Activated CD4-positive, alpha-beta T cell treated with anti-CD3 and anti-CD28 coated beads, Interleukin-2, amount 50 U/mL, for 4 hours (primary cell): ENCODE data around the gene MEGF11.

Experiments
- DNase-seq, 2 experiments: peaks; one replicate each; pipeline ENCODE4 v3.0.0-alpha.2; 2020

Gene MEGF11

DNA sequence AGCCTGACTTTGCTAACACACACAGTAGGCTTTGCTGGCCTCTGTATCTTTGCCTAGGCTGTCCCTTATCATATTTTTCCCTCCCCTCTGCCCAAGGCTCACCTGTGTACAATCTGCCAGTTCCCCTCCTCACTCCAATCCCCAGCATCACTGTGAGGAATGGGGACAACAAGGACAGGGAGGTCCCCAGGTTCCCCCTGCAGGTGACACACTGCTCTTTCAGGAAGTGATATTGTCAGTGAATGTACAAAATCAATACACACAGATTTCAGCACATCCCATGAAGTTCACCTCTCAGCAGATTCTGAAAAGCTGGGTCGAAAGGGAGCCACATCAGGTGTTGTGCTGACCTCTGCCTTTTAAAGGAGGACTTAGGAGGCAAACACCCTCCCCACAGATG, 206.8 kb downstream of the MEGF11 start:
- DNase-seq = no peak

DNA sequence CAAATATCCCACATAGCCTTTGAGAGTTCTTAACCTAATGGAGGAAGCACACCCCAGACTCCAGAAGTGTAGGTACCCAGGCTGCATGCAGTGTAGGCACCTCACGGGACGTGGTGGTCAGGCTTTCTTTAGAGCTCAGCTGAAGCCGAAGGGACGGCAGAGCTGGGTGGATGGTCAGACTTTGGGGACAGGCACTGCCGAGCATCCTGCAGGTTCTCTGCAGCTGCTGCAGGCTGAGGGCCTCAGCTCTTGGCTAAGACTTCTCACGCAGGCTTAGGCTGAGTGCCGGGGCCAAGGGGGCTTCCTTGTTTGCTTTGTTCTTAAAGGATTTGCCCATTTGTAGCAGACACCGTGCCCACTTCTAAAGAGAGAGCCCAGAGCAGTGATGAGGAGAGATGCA, 207.2 kb downstream of the MEGF11 start:
- no peak for DNase-seq

DNA sequence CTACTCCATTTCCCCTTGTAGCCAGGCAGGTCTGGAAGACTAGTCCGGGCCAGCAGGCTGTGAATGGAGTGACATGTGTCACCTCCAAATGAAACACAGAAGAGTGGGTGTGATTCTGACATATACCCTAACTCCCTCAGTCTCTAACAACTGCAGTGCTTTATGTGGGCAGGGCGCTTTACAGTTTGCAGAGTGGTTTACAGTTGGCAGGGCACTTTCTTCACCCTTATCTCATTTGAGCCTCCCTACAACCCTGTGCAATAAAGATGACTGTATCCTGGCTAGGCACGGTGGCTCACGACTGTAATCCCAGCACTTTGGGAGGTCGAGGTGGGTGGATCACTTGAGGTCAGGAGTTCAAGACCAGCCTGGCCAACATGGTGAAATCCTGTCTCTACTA, 208.0 kb downstream of the MEGF11 start:
- no peak for DNase-seq

DNA sequence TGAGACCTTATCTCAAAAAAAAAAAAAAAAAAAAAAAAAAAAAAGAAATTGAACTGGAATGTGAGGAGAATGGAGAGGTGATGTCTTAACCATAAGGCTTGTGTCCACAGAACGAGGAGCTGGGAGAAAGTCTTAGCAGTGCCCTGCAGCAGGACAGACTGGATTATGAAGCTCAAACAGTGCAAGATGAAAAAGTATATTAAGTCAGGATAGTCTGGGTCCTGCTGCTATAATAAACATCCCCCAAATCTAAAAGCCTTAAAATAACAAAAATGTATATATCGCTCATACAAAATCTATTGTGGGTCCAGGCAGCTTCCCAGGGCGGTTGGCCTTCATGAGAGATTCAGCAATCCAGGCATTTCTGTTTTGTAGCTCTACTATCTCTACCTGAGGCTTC, 208.7 kb downstream of the MEGF11 start:
- no peak for DNase-seq

DNA sequence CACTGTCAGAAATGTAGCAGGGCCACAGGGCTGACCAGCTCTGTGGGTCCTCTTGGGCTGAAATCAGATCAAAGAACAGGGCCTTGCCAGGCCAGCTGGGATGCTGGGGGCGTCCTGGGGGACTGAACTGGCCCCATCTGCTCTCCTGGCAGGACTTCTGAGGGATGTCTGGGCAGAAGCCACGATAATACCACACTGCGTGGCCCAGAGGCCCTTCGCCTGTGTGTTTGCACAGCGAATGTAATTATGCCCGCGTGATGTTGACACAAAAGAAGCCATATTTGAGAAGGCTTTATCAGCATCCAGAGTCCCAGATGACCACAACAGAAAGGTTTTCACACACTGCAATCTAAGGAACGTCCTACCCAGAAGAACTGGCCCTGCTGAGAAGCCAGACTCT, 210.3 kb downstream of the MEGF11 start:
- no peak for DNase-seq

DNA sequence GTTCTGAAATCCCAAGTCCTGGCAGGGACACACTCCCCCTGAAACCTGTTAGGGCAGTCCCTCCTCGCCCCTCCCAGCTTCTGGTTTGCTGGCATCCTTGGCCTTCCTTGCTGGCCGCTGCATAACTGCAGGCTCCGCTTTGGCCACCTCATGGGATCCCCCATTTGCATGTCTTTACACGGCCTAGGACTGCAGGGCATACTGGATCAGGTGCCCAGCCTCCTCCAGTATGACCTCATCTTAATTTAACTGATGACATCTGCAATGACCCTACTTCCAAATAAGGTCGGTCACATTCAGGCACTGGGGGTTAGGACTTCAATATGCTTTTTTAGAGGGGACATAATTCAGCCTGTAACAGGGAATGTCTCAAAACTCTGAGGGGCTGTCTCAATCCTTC, 210.9 kb downstream of the MEGF11 start:
- no peak for DNase-seq

DNA sequence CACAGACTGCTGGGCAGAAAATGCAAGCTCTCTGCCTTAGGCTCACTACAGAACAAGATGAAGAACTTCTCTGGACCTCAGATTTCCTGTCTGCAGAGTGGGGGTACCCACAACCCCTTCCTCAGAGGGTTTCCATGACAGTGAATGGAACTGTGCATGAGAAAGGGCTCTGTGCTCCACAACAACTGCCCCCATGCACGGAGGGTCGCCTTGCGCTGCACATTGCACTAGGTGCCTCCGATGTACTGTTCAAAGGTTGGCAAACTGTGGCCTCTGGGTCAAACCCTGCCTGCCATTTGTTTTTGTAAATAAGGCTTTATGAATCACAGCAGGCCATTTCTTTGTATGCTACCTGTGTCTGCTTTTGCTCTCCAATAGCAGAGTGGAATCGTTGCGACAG, 212.3 kb downstream of the MEGF11 start:
- DNase-seq = no peak

DNA sequence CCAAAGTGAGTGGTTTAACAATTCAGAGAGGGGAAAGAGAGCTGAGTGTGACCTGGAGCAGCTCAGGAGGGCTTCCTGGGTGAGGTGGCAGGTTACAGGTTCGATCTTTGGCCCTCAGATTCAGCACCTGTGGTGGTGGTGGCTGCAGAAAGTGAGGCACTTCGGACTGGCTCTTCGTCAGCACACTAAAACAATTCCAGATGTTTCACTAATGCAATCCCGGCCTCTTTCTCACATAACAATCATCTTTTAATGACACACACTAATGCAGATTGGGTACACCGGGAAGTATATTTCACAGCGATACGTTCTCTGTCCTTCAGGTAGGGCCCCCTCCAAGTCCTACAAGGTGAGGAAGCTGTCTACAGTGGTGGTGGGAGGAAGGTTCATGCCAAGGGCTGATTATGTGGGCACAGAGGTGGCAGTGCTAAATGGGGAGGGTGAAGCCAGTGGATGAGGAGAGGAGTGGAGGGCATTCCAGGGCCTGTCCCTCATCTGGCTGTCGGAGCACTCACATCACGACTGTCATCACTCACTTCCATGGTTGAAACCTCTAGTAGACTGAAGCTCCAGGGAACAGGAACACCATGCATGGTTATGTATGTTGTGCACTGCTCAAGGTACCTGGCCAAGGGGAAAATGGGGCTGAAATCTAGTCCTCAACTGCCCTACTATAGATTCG, 213.2 kb downstream of the MEGF11 start:
- DNase-seq = no peak

DNA sequence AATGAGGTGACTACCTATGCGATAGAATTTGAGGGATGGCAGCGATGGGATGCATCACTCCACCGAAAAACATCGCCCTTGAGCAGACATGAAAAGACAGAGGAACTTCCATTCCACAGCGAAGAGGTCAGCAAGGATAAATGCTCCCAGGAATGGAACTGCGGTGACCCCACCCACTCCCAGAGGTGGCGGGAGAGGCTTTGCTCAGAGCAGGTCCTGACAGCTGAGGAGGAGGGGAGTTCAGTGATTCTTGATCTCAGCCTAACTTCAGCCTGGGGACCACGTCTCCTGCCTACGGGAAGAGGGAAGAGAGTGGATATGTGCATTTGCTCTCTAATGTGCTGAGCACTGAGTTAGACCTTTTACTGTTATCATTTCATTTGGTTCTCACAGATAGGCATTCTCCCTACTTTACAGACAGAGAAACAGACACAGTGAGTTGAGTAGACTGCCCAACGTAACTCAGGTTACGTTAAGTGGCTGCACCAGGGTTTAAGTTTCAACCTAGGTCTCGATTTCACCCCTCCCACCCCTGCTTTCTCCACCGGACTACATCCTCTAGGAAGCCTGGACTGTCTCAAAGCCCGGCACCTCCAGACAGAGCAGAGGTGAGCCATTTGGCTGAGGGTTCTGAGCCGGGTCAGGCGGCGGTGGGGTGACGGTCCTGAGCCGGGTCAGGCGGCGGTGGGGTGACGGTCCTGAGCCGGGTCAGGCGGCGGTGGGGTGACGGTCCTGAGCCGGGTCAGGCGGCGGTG, 214.3 kb downstream of the MEGF11 start:
- DNase-seq = no peak

DNA sequence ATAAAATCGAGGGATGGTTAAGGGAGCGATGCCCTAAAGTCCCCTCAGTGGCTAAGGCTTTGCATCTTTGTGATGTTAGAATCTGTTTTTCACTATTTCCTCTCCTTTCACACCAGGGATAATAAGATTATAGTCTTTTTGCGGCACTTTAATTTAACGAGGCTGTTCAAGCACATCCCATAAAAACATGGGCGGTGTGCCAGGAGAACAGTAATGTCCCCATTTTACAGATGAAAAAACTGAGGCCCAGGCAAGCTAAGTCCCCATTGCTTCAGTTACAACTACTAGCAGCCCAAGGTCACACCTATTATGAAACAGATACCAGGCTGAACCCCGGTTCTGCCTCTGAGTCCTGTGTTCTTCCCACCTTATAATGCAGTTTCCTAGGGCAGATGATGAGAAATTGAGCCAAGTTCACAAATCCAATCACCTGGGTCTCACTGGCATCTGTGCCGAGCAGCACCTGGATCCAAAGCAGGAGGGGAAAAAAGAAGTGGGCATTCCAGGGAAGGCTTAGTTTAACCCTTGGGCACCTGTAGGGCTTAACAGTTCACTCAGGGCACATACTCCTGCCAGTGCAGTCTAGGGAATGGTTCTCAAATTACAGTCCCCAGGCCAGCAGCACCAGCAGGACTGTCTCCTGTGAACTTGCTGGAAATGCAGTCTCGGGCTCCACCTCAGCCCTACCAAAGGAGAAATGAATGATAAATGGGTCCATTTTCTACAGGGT, 215.0 kb downstream of the MEGF11 start:
- DNase-seq = no peak

DNA sequence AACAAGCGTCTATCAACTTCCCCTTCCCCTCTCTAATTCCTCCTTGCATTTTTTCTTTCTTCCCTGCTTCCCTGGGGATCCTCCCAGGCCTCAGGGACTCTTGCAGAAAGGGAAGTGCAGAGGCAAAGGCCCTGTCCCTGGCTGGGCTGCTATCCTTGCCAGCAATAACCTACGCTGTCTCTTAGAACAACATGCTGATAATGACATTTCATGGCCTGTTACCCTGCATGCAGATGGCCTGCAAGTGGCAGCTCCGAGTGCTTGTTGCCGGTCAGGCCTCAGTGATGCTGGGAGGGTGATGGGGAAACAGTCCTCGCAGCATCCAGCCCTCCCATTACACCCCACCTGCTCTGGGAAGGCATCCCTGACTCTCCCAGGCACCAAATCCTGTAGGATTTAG, 216.7 kb downstream of the MEGF11 start:
- no peak for DNase-seq

DNA sequence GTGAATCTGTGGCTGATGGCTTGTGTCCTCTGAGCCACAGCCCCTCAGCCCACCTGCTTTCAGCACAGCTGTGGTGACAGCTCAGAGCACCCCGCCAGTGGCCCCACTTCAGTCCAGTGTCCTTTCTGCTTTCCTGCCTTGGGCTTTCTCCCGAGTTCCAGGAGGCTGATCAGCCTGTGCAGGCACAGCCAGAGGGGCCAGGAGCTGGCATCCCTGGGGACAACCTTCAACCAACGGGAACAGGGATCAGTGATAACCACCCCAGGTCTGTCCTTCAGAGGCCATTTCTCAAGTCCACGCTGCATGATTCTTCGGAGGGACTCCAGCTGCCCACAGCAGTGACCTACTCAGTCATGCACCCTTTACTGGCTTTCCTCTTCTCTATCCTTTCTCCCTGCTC, 217.6 kb downstream of the MEGF11 start:
- no peak for DNase-seq

DNA sequence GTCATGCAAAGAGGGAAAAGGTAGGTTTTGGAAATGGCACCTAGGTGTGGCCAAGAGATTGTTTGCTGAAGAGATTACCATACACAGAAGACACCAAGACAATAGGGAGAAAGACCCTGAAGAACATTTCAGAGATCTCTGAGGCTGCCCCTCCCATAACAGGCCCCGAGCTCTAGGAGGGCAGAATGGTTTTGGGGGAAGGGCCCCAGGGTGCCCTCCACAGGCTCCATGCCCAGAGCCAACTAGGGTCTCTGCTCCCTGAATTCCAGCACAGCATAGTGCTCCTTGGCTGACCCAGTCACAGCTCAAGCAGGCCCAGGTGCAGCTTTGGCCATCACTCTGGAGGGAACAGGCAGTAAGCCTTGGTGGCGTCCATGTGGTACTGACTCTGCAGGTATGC, 220.4 kb downstream of the MEGF11 start:
- DNase-seq = no peak

DNA sequence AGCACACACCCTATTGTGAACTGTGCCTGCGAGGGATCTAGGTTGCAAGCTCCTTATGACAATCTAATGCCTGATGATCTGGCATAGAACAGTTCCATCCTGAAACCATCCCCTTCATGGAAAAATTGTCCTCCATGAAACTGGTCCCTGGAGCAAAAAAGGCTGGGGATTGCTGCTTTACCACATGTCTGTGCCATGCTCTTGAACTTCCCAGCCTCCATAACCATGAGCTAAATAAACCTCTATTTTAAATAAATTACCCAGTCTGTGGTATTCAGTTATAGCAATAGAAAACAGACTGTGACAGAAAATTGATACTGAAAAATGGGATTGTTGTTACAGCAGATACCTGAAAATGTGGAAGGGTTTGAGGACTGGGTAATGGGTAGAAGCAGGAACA, 221.5 kb downstream of the MEGF11 start:
- DNase-seq = no peak

DNA sequence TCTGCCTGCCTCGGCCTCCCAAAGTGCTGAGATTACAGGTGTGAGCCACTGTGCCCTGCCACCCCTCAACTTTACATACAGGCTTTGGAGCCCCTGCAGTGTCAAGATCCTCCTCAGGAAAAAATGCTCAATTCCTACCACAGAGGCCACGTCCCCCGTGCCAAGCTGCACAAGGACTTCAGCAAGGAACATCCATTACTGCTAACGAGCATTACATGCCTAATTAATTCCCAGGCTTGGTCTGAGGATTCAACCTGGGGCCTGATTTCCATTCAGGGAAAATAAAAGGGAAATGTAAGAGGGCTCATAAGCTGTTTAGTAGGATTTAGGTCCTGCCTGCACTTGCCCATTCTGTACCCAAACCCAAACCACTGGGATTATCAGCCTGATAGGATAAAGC, 222.9 kb downstream of the MEGF11 start:
- no peak for DNase-seq

DNA sequence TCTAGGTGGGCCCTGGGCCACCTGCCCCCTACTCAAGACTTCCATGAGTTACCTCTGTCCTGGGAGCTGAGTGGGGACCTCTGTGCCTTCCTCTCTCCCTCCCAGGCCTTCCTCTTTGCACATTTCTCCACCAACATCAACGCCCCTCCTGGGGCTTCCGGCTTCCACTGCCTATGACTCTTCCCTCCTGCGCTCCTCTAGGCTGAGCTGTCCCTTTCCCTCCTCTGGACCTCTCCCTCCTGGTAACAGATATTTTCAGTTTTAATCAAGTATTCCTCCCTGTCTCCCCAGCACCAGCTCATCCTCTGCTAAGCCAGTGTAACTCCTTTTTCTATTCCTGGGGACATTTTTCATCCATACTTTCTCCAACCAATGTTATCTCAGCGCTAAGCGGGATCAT, 223.9 kb downstream of the MEGF11 start:
- DNase-seq = no peak

DNA sequence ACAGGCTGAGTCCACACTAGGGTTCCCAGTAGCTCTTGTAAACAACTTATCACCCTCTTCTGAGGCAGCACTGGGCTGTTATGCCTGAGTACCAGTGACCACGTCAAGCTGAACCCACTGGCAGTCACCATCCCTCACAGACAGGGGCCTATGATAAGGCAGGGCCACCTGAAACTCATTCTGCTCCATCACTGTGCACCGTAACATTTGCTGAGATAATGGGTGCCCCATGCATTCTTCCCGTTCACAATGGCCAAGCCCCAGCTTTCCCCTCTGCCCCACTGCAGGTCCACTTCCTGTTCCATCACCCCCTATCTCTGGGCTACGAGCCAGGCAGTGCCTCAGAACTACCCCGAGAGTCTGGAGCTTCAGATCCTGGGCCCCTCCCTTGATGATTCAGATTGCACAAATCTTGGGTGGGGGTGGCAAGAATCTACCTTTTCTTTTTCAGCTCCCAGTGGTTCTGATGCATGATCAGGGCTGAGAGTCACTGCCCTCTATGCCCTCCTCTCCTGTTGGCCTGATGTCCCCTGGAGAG, 226.2 kb downstream of the MEGF11 start:
- DNase-seq = no peak

DNA sequence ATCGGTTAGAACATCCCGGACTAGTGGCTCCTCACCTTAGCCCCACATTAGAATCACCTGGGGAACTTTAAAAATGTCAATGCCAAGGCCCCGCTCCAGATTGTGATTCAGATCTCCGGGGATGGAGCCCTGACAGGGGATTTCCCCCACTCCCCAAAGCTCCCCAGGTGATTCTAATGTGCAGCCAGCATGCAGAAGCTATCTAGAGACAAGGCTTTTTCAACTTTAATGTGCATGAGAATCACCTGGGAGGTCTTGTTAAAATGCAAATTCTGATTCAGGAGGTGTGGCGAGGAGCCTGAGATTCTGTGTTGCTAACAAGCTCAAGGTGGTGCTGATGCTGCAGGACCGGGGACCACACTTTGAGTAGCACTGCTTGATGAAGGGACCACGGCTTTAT, 227.6 kb downstream of the MEGF11 start:
- no peak for DNase-seq

DNA sequence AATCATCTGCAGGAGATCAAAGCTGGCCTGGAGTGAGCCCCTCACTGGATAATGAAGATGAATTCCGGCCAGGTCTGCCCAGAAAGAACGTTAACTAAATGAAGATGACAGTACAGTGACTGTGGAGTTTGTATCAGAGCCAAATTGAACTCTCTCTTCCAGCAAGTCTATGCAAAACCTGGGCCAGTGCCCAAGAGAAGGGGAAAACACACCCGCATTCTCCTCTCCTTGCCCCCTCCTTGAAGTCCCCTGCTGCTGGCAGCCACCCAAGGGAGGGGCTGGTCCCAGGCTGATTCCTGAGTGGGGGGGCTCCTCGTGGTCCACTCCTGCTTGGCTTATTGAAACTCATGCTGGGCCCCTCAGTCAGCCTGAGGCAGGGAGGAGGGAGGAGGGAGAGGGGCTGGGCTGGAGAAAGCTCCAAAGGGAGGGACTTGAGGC, 228.5 kb downstream of the MEGF11 start:
- no peak for DNase-seq

DNA sequence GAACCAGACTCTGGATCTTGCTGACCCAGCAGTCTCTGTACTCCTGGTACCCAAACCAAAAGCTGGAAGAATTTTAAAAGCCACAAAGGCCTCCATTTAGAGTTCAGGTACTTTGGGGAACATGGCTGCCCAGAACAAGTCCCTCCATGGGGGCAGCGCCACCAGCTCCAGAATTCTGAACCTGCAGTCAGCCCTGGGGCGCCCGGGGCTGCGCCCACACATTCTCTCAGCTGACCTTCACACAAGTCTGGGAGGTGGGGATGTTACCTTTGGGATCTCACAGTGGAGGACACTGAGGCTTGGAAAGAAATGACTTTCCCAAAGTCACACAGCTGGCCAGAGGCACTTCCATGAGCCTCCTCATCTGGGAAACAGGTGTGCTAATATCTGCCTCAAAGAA, 229.4 kb downstream of the MEGF11 start:
- no peak for DNase-seq

DNA sequence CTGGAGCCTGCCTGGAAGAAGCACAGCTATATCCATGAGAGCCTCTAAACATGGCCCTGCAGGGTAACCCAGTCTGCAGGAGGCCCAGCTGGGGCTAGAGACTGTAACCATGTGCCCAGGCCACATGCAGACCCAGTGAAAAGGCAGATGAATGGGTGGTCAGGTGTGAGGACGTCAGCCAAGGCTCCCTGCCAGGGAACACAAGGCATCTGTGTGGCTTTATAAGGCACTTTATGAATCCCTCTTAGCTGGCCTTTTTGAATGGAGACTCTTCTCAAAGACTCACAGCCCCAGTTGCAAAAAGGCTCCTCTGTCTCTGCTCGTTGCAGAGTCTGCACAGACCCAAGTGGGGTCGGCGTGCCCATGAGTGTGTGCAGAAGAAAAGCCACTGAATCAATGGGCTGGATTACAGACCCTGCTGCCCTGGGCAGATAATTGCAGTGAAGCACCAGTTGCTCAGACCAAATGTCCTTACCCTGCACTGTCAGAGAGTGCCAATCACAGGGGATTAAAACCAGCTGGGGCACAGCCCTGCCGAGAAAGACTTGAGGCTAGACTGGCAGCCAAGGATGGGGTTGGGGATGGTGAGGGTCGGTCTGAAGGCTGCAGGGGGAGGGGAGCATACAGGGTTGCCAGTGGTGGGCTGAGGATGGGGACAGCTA, 230.1 kb downstream of the MEGF11 start:
- DNase-seq = no peak

DNA sequence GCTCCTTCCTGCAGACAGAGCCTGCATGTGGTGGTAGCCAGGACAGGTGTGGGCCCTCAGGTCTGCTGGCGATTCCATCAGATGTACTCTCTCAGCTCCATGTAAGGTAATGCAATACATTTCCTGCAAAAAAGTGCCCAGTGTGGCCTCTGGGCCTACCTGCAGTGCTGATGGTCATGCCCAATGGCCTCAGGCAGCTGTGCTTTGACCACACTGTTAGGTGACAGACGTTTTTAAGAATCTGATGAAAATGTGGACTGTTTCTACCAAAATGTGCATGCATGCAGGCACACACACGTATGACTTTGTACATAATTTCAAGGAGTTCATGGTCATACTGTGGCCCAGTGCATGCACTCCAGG, 231.4 kb downstream of the MEGF11 start:
- DNase-seq = no peak

DNA sequence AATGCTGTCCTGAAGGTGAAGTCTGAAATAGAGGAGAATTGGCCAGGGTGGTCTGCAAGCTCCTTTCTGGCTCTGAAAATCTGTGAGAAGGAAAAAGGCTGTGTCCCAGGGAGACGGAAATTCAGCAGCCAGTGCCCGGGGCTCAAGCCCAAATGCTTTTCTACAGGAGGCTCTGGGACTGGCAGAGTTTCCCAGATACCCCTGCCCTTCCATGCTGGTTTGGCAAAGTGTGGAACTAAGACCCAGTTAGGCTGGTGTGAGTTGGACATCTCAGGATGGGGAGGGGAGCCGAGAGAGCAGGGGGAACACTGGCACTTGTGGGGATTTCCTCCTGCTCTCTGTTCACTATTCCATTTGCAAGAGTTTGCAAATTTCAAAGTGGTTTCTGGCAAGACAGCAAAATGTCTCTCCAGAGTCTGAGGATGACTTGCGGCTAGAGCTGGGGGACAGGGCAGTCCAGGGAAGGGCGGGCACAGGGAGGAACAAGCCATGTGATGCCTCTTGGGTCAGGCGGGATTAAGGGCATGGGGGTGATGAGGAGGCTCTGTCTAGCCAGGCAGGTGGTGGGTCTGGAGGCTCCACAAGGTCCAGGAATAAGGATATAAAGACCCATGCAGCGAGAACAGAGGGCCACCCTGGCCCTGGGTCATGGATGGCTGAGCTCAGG, 231.9 kb downstream of the MEGF11 start:
- no peak for DNase-seq
